Hindlimb muscle (tissue), 1 donor: ENCODE results near the gene NEAT1. TPM values are rescaled to one million over a fixed set of nuclear protein-coding genes. Genes with fewer than 3 reads are reported as not detected.

Experiments used
- DNase-seq: peaks from one replicate; pipeline ENCODE4 v3.0.0-alpha.2; 2013
- polyA plus RNA-seq: library from polyadenylated mRNA; unstranded; fragments of 120-200 nt; gene quantifications from one replicate; pipeline ENCODE4 v1.2.1, GENCODE V29; 2013; ENCODE audit not compliant: insufficient read length

Gene NEAT1
- polyA plus RNA-seq, 1 donor: 88.9 TPM

- DNase-seq: no peak
Measured at GRCh38 chr11:65424205-65425104, 1.9 kb downstream of the NEAT1 start.

GRCh38 chr11:65425105-65425970, 2.7 kb downstream of the NEAT1 start:
- no peak for DNase-seq

GRCh38 chr11:65425971-65426838, 3.6 kb downstream of the NEAT1 start:
- DNase-seq: no peak

- no peak for DNase-seq
Measured at GRCh38 chr11:65426839-65427690, 4.5 kb downstream of the NEAT1 start.

GRCh38 chr11:65427691-65428577, 5.3 kb downstream of the NEAT1 start:
- no peak for DNase-seq

- no peak for DNase-seq
Measured at GRCh38 chr11:65428578-65429067, 6.0 kb downstream of the NEAT1 start.

- DNase-seq: no peak
Measured at GRCh38 chr11:65429068-65429681, 6.6 kb downstream of the NEAT1 start.

- DNase-seq: no peak
Measured at GRCh38 chr11:65429724-65430405, 7.3 kb downstream of the NEAT1 start.

- no peak for DNase-seq
Measured at GRCh38 chr11:65430406-65431217, 8.0 kb downstream of the NEAT1 start.

GRCh38 chr11:65431451-65432099, 9.0 kb downstream of the NEAT1 start:
- DNase-seq: no peak

GRCh38 chr11:65432100-65432650, 9.6 kb downstream of the NEAT1 start:
- no peak for DNase-seq

GRCh38 chr11:65432686-65433582, 10.3 kb downstream of the NEAT1 start:
- no peak for DNase-seq

- no peak for DNase-seq
Measured at GRCh38 chr11:65433657-65434056, 11.1 kb downstream of the NEAT1 start.

- no peak for DNase-seq
Measured at GRCh38 chr11:65434057-65434666, 11.6 kb downstream of the NEAT1 start.

GRCh38 chr11:65434667-65435410, 12.2 kb downstream of the NEAT1 start:
- no peak for DNase-seq
